Thyroid gland (tissue), 4 donors: Measurements from ENCODE around the gene MARCO.

Source experiments
- POLR2A ChIP-seq, 2 donors: fragments of 450-650 bp; IDR thresholded peaks; one replicate each; pipeline ENCODE4 v1.6.1; 2017; ENCODE audit warnings: antibody characterized with exemption in 2 of 2, mild to moderate bottlenecking in 2 of 2, moderate library complexity in 1 of 2
- TF ChIP-seq, protein P1 (sequence below), 6 experiments: fragments of 200-600 bp in 3 of 6; fragments of 450-650 bp in 3 of 6; sonication (generic) in 3 of 6; IDR thresholded peaks; one replicate each; pipeline ENCODE4 v1.5.1; 2016 to 2019; ENCODE audit warnings: antibody characterized with exemption in 6 of 6, mild to moderate bottlenecking in 2 of 6, inconsistent platforms in 1 of 6, moderate library complexity in 1 of 6

DNA sequence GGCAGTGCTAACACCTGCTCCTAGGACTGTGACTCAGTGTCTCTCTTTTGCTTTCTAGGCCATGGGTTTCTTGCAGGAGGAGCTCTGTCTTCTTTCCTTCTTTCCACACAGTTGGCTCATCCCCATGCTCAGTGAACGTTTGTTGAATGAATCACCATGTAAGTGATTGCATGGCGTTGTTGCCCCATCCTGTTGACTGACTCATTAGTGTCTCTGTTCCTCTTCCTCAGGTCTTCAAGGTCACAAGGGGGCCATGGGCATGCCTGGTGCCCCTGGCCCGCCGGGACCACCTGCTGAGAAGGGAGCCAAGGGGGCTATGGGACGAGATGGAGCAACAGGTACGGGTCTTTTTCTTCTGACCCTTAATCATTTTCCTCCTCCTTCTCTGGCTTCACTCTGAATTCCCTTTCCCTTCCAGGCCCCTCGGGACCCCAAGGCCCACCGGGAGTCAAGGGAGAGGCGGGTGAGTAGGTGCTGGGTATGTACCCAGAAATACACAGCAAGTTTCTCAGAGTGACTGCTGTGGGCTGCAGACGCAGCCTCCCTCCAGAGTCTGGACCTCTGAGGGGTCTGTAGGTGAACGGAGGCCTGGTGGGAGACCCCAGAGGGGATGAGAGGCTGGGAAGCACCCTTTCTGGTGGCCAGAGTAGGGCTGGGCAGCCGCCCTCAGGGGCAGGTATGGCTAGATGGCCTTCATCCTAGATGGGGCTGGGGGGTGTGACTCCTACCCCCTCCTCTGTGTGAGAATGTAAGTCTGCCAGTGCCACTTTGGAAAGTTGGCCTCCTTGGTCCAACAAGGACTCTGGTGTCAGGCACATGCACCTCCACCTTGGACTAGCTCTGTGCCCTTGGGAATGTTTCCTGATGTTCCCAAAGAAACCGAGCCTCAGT is 32.4 kb downstream of the MARCO start:
- TF ChIP-seq, protein P1, sequence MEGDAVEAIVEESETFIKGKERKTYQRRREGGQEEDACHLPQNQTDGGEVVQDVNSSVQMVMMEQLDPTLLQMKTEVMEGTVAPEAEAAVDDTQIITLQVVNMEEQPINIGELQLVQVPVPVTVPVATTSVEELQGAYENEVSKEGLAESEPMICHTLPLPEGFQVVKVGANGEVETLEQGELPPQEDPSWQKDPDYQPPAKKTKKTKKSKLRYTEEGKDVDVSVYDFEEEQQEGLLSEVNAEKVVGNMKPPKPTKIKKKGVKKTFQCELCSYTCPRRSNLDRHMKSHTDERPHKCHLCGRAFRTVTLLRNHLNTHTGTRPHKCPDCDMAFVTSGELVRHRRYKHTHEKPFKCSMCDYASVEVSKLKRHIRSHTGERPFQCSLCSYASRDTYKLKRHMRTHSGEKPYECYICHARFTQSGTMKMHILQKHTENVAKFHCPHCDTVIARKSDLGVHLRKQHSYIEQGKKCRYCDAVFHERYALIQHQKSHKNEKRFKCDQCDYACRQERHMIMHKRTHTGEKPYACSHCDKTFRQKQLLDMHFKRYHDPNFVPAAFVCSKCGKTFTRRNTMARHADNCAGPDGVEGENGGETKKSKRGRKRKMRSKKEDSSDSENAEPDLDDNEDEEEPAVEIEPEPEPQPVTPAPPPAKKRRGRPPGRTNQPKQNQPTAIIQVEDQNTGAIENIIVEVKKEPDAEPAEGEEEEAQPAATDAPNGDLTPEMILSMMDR (IDR thresholded peaks at IDR 0.05), result no peak
- TF ChIP-seq POLR2A (IDR thresholded peaks at IDR 0.05), result no peak
